Mucosa of gallbladder (tissue), 1 donor: ENCODE data around the gene AVPR2. TPM values are rescaled to one million over a fixed set of nuclear protein-coding genes. Genes with fewer than 3 reads are reported as not detected.
A peak's percentile ranks its signal among the peaks of the same experiment; 100 is the strongest.

Experiments used
- DNase-seq: peaks from one replicate; pipeline ENCODE4 v3.0.0-alpha.2; 2020; ENCODE audit warnings: low spot score
- total RNA-seq: library from RNA; stranded (reverse); gene quantifications from one replicate; pipeline ENCODE4 v1.2.1, GENCODE V29; 2021
- donor health status: DM: no; HTN: no; CAD: no.

AVPR2 gene
- total RNA-seq, 1 donor from 2014 or later = 1.1 TPM

DNA sequence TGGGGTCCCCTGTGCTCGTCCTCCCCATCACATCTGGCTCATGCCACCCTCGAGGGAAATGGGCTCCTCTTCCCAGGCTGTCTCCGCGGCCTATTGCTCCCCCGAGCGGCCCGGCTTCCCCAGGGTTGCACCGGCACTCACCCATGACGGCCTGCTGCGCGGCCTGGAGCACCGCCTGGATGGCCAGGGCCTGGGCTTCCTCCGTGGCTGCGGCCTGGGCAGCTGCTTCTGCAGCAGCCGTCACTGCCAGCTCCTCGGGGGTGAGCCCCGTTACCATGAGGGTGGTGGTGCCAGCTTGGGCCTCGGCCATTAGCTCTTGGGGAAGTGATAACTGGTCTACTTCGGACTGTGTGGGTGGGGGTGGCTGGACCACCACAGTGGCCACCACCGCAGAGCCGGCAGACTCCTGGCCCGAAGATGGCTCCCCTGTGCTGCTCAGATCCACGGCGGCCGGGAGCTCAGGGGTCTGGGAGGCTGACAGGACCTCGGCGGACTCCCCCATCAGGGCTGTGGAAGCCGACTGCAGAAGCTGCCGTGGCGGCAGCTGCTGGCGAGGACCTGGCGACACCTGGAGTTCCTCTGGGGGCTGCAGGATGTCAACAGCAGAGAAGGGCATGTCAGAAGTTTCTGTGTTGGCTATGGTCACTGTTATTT lies 48.0 kb downstream of the AVPR2 start:
- DNase-seq = no peak

DNA sequence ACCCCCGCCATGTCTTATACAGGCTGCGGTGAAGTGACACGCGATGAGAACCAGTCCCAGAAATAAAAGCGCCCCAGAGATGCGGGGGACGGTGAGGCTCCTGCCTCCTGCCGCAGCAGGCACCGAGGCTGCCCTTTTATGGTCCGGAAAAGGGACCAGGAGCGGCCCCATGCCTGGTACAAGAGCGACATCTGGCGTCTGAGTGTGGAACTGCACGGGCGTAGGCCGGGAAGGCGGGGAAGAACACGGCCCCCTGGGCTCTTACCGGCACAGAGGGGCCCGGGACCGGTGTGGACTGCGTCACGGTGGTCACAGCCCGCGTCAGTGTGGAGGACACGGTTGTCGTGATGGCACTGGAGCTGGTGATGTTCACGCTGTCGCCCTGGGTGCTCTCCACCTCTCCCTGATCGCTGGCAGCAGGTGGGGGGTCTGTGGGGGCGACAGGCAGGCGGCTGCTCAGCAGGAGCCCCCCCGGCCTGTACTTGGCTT lies 48.9 kb downstream of the AVPR2 start:
- peak; percentile 69 for DNase-seq

GRCh38 chrX:153953892-153954557 lies 49.6 kb downstream of the AVPR2 start:
- no peak for DNase-seq

DNA sequence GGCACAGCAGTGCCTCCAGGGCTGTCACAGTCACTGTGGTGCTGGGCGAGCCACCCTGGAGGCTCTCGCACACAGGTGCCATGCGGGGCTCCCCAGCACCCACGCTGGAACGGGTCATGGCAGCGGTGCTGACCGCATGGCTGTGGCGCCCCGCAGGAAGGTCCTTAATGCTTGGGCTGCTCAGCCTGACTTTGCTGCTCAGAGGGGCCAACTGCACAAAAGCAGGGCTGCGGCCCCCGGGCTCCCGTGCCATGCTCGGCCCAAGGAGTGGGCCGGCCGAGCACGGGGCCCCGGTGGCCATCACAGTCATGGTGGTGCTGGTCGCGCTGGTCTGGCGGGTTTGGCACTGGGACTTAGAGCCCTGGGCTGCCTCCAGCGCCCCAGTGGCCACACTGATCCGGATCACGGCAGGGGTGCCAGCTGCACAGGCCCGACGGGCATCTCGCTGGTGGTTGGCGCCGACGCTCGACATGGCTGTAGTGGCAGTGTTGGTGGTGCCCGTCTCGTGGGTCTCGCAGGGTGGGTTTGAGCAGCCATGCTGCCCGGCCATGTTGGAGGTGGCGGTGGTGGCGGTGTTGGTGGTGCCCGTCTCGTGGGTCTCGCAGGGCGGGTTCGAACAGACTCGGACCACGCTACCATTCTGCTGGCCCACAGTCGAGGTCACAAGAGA lies 50.2 kb downstream of the AVPR2 start:
- no peak for DNase-seq

DNA sequence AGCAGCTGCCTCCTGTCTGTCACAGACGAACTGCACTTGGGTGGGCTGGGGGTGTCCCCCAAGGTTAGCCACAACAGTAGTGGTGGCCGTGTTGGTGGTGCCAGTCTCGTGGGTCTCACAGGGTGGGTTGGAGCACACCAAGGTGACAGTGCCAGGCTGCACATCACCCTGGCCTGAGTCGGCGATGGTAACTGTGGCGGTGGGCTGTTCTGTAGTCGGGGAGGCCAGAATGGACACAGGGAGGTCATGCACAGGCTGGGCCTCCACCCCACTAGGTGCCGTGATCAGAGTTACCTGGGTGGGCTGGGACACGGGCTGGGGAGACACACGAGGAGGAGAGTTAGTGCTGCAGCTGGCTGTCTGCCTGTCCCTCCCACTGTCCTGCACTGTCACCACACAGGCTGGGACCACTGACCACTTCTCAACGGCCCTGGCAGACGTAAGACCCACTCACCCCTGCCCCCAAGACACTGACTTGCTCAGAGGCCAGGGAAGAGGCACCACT lies 50.8 kb downstream of the AVPR2 start:
- DNase-seq = no peak

GRCh38 chrX:153956044-153956907 lies 51.8 kb downstream of the AVPR2 start:
- DNase-seq = no peak

Other genes with a start within 250 kb of the AVPR2 start
- gene PNCK, start 230.9 kb upstream of the AVPR2 start, total RNA-seq = 28.3 TPM
- gene SLC6A8, start 216.7 kb upstream of the AVPR2 start, total RNA-seq = 165 TPM
- 221 TPM for gene BCAP31, start 180.3 kb upstream of the AVPR2 start, total RNA-seq
- gene ABCD1, start 179.8 kb upstream of the AVPR2 start, total RNA-seq = 18.6 TPM
- 65.3 TPM for gene PLXNB3, start 140.4 kb upstream of the AVPR2 start, total RNA-seq
- gene SRPK3, start 123.6 kb upstream of the AVPR2 start, total RNA-seq = 5.8 TPM
- 51.5 TPM for gene IDH3G, start 110.3 kb upstream of the AVPR2 start, total RNA-seq
- gene SSR4, start 110.0 kb upstream of the AVPR2 start, total RNA-seq = 401 TPM
- 15.1 TPM for gene PDZD4, start 74.1 kb upstream of the AVPR2 start, total RNA-seq
- gene L1CAM, start 18.5 kb upstream of the AVPR2 start, total RNA-seq = 10.0 TPM
- gene ARHGAP4, start 21.6 kb downstream of the AVPR2 start, total RNA-seq = 53.8 TPM
- 81.6 TPM for gene NAA10, start 30.4 kb downstream of the AVPR2 start, total RNA-seq
- 19.5 TPM for gene RENBP, start 40.0 kb downstream of the AVPR2 start, total RNA-seq
- 69.5 TPM for gene HCFC1, start 67.1 kb downstream of the AVPR2 start, total RNA-seq
- gene TMEM187, start 68.1 kb downstream of the AVPR2 start, total RNA-seq = 14.4 TPM
- gene IRAK1, start 115.2 kb downstream of the AVPR2 start, total RNA-seq = 108 TPM
- 64.9 TPM for gene MECP2, start 193.0 kb downstream of the AVPR2 start, total RNA-seq
- gene OPN1LW, start 239.6 kb downstream of the AVPR2 start, total RNA-seq = not detected